Fibroblast of lung (primary cell): Measurements from ENCODE around the gene PAK6.

Source experiments
- CTCF ChIP-seq, 2 donors: IDR thresholded peaks in 1 of 2; conservative IDR thresholded peaks in 1 of 2; 1 replicate in 1 of 2; 2 replicates in 1 of 2; pipeline ENCODE4 v1.5.1; 2011 to 2012; ENCODE audit warnings: low read length in 2 of 2, control low read depth in 1 of 2, inconsistent platforms in 1 of 2, low read depth in 1 of 2, mild to moderate bottlenecking in 1 of 2
- EZH2 ChIP-seq: IDR thresholded peaks from 2 replicates; pipeline ENCODE4 v1.5.1; 2012; ENCODE audit warnings: low read length, control low read depth, mild to moderate bottlenecking; ENCODE audit errors: missing control alignments

- TF ChIP-seq CTCF (conservative IDR thresholded peaks at IDR 0.05 in 1 of 2, IDR thresholded peaks at IDR 0.05 in 1 of 2; ENCODE audit: low read depth in 1 of 2, low read length in 2 of 2) = no peak
- TF ChIP-seq EZH2 = no peak
These were observed 61.5 kb downstream of the PAK6 start for GRCh38 chr15:40300367-40300766.
